ENCODE results near the gene CRCP. TPM values are rescaled to one million over a fixed set of nuclear protein-coding genes. Genes with fewer than 3 reads are reported as not detected.

CRCP gene
- total RNA-seq, 2 donors from 2014 or later = 17.4 to 19.1 TPM

GRCh38 chr7:66076462-66077329 lies 38.0 kb upstream of the CRCP start:
- Histone ChIP-seq H3K27me3 (no peaks in the 10 kb centered on the region), H3K36me3 (replicated peaks in 1 of 2; ENCODE audit: insufficient read depth in 1 of 2, low read depth in 2 of 2) (no peaks in the 10 kb centered on the region), H3K27ac (peak overlapping the region in 3 of 4 donors; percentile 77 to 88 (median 80)), H3K4me1 (peaks cover 19% of the 10 kb centered on the region), H3K9me3 (no peaks in the 10 kb centered on the region), H3K4me3 (peak overlapping the region; percentile 63 to 96)
- peak; percentile 35 to 65 (median 54) for DNase-seq
- no peak for ATAC-seq
- 62 to 69% methylated on average over 8 to 11 of the region's 11 CpGs for WGBS, 2 donors
- TF ChIP-seq, protein P1, sequence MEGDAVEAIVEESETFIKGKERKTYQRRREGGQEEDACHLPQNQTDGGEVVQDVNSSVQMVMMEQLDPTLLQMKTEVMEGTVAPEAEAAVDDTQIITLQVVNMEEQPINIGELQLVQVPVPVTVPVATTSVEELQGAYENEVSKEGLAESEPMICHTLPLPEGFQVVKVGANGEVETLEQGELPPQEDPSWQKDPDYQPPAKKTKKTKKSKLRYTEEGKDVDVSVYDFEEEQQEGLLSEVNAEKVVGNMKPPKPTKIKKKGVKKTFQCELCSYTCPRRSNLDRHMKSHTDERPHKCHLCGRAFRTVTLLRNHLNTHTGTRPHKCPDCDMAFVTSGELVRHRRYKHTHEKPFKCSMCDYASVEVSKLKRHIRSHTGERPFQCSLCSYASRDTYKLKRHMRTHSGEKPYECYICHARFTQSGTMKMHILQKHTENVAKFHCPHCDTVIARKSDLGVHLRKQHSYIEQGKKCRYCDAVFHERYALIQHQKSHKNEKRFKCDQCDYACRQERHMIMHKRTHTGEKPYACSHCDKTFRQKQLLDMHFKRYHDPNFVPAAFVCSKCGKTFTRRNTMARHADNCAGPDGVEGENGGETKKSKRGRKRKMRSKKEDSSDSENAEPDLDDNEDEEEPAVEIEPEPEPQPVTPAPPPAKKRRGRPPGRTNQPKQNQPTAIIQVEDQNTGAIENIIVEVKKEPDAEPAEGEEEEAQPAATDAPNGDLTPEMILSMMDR (IDR thresholded peaks at IDR 0.05) = no peak
- no peak for TF ChIP-seq POLR2A (IDR thresholded peaks at IDR 0.05)
- intact Hi-C loops (cut with DNase I) = no loop called here

GRCh38 chr7:66078067-66078466 lies 36.6 kb upstream of the CRCP start:
- no peak for DNase-seq
- no peak for TF ChIP-seq POLR2A (IDR thresholded peaks at IDR 0.05)
- TF ChIP-seq, protein P1 (IDR thresholded peaks at IDR 0.05) = no peak

DNA sequence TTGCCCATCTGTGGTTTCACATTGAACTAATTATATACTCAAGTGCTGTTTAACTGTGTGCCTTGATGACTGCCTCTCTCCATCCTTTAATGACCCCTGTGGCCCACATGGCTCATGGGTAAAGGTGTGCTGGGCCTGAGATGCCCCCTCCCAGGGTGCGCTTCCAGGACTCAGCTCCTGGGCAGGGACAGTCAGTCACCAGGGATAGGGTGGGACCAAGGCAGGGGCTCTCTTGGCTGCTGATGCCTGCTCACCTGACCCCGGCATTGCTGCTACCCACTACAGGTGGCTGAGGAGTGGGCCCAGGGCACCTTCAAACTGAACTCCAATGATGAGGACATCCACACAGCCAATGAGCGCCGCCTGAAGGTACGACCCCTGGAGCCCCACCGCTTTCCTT lies 32.6 kb upstream of the CRCP start:
- H3K9me3 ChIP-seq = no peaks in the 10 kb centered on the region
- ATAC-seq = no peak
- H3K4me3 ChIP-seq = no peak overlapping the region
- TF ChIP-seq, protein P1 (IDR thresholded peaks at IDR 0.05) = no peak
- no peak for TF ChIP-seq POLR2A (IDR thresholded peaks at IDR 0.05)
- H3K27ac ChIP-seq = no peak overlapping the region
- peaks cover 12% of the 10 kb centered on the region for H3K4me1 ChIP-seq
- DNase-seq = no peak
- H3K27me3 ChIP-seq = no peaks in the 10 kb centered on the region
- 91 to 93% methylated on average over 4 to 6 of the region's 6 CpGs for WGBS, 2 donors
- peaks cover 0 to 4% of the 10 kb centered on the region in 2 donors for H3K36me3 ChIP-seq (replicated peaks in 1 of 2; ENCODE audit: insufficient read depth in 1 of 2, low read depth in 2 of 2)
- intact Hi-C loops (cut with DNase I) = no loop called here

More at GRCh38 chr7:66078067-66078466, 36.6 kb upstream of the CRCP start:
- peaks cover 19% of the 10 kb centered on the region for H3K4me1 ChIP-seq
- no peaks in the 10 kb centered on the region for H3K27me3 ChIP-seq
- peaks cover 0 to 2% of the 10 kb centered on the region in 2 donors for H3K36me3 ChIP-seq (replicated peaks in 1 of 2; ENCODE audit: insufficient read depth in 1 of 2, low read depth in 2 of 2)
- no peak overlapping the region for H3K27ac ChIP-seq
- H3K9me3 ChIP-seq = no peaks in the 10 kb centered on the region
- no peak for ATAC-seq
- no peak overlapping the region for H3K4me3 ChIP-seq
- intact Hi-C loops (cut with DNase I) = no loop called here
- 84% methylated on average over 5 of the region's 5 CpGs; no CpG with 5 or more reads in 1 of the 2 donors for WGBS, 2 donors

DNA sequence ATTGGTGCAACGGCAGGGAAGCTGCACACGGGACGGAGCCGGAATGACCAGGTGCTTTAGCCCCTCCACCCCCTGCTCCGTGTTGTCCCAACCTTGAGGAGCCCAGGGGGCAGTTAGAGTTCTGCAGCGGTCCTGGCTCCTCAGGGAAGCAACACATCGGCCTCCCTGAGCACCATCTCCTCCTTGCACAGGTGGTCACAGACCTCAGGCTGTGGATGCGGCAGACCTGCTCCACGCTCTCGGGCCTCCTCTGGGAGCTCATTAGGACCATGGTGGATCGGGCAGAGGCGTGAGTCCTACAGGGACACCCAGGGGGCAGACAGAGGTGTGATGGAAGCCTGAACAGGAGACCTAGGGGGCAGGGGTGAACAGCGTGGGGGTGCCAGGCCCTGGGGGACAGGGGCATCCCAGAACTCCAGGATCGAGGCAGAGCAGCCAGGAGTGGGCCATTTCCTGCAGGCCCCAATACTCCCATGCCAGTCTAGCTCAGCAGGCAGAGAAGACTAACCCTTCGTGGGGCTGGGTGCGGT lies 31.7 kb upstream of the CRCP start:
- WGBS, 2 donors = 85 to 95% methylated on average over 4 to 15 of the region's 16 CpGs
- ATAC-seq = no peak
- TF ChIP-seq POLR2A (IDR thresholded peaks at IDR 0.05) = no peak
- TF ChIP-seq, protein P1 (IDR thresholded peaks at IDR 0.05) = no peak

More for the DNA sequence above, 31.7 kb upstream of the CRCP start:
- Histone ChIP-seq H3K27me3 (no peaks in the 10 kb centered on the region), H3K4me3 (no peak overlapping the region), H3K36me3 (replicated peaks in 1 of 2; ENCODE audit: insufficient read depth in 1 of 2, low read depth in 2 of 2) (peaks cover 0 to 4% of the 10 kb centered on the region in 2 donors), H3K9me3 (no peaks in the 10 kb centered on the region), H3K27ac (no peak overlapping the region), H3K4me1 (peaks cover 3% of the 10 kb centered on the region)
- DNase-seq = no peak
- intact Hi-C loops (cut with DNase I) = no loop called here

Data from body of pancreas (tissue), 4 donors.